MM.1S (cell line): ENCODE data around the gene FAM83G.
"Not testable (repeated sequence)": the region's sequence is repeated elsewhere in the genome, so short reads cannot be mapped to it uniquely, and the experiment has no call there.

Experiments used
- CTCF ChIP-seq: fragments of 300-600 bp; sonication (generic); IDR thresholded peaks from 2 replicates; pipeline ENCODE4 v1.5.1; 2016; ENCODE audit warnings: antibody characterized with exemption, low read length, mixed read lengths
- EZH2 ChIP-seq: fragments of 300-600 bp; sonication (generic); optimal IDR thresholded peaks from 2 replicates; pipeline ENCODE3; 2017; ENCODE audit warnings: low read depth, mild to moderate bottlenecking, antibody characterized with exemption, low read length, mixed read lengths

GRCh38 chr17:19032377-19032988, 27.9 kb upstream of the FAM83G start:
- not testable (repeated sequence) for TF ChIP-seq CTCF, EZH2
